Body of pancreas (tissue), 4 donors: ENCODE data around the gene PRKAA1. TPM values are rescaled to one million over a fixed set of nuclear protein-coding genes. Genes with fewer than 3 reads are reported as not detected.

Source experiments
- ATAC-seq: fragments of 150-250 bp; one replicate; pipeline ENCODE4 v1.9.1; 2016
- DNase-seq, 4 donors: peaks; one replicate each; pipeline ENCODE4 v3.0.0-alpha.2; 2019
- H3K27ac ChIP-seq, 4 donors: fragments of 200-600 bp; sonication (generic); 1 replicate in 3 of 4; 2 replicates in 1 of 4; pipeline versions ENCODE4 v1.5.1 to v1.6.1; 2016 to 2019; ENCODE audit warnings: mild to moderate bottlenecking in 1 of 4, mixed read lengths in 1 of 4, moderate library complexity in 1 of 4
- H3K27me3 ChIP-seq, 2 donors: fragments of 200-600 bp; sonication (generic); one replicate each; pipeline ENCODE4 v1.6.0; 2016; ENCODE audit warnings: mild to moderate bottlenecking in 1 of 2
- H3K36me3 ChIP-seq, 2 donors: fragments of 200-600 bp; sonication (generic); replicated peaks in 1 of 2; 2 replicates each; pipeline ENCODE4 v1.5.1; 2016; ENCODE audit warnings: low read depth in 2 of 2; ENCODE audit not compliant: insufficient read depth in 1 of 2
- H3K4me1 ChIP-seq: fragments of 200-600 bp; sonication (generic); one replicate; pipeline ENCODE4 v1.6.0; 2016
- H3K4me3 ChIP-seq, 2 donors: fragments of 200-600 bp; sonication (generic); 1 replicate in 1 of 2; 2 replicates in 1 of 2; pipeline ENCODE4 v1.5.1; 2016 to 2019
- H3K9me3 ChIP-seq, 3 donors: fragments of 200-600 bp; sonication (generic); 1 replicate in 2 of 3; 2 replicates in 1 of 3; pipeline ENCODE4 v1.5.1; 2016
- POLR2A ChIP-seq, 3 donors: fragments of 450-650 bp; IDR thresholded peaks; one replicate each; pipeline ENCODE4 v1.6.1; 2016; ENCODE audit warnings: antibody characterized with exemption in 3 of 3, mild to moderate bottlenecking in 2 of 3
- WGBS, 2 donors: methylation state at CpG; one replicate each; pipeline ENCODE4 v1.1.5; 2017; 5-methylcytosine and 5-hydroxymethylcytosine counted together
- intact Hi-C: fragments of 100-400 bp; cut with DNase I; formaldehyde crosslinking; loops from one replicate; pipeline ENCODE4 v1.15.1; 2023
- total RNA-seq, 2 donors: library from RNA; depleted of rRNA; stranded (reverse); fragments of >200 nt; gene quantifications; one replicate each; pipeline ENCODE4 v1.1.0, GENCODE V29; 2016
- TF ChIP-seq, protein P1 (sequence below), 7 experiments: fragments of 450-650 bp in 4 of 7; fragments of 200-600 bp in 3 of 7; sonication (generic) in 3 of 7; IDR thresholded peaks; one replicate each; pipeline ENCODE4 v1.5.1; 2016 to 2019; ENCODE audit warnings: antibody characterized with exemption in 7 of 7

The PRKAA1 gene
- total RNA-seq, 2 donors from 2014 or later = 53.2 to 70.9 TPM

DNA sequence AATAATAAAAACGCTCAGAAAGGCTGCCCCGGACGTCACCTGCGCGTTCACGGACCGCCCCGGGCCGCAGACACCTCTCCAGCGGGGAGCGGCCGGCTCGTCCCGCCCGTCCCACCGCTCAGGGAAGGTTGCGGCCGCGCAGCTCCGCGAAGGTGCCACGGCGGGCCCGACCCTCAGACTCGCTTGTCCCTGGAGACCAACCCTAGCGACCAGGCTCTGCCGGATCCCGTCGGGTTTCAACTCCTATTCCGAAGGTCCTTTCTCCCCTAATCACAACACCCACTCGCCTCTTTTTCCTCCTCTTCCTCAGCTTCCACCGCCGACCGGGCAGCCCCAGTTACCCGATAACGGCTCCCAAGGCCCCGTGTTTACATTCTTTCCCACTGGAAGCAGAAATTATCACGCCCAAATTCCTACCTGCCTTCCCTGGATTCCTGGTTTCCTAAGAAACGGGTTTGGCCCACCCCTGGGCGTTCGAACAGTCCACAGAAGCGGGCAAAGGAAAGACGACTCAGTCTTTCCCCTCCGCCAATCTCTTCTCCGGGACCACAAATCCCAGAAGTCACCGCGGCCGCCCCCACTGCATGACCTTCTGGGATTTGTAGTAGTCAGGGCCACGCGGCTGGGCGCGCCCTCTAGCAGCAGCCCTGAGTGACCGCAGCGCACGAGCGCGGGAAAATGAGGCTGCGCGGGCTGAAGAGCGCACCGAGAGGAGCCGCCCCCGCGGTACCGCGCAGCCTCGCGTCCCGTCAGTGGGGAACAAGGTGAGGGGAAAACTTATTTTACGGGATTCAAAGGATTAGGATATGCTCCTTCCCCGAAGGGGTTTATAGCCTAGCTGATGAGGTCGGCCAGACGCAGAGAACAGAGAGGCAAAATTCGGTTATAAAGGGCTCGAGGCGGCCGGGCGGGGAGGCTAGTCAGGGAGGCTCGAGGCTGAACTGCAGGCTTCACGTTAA is 42.5 kb downstream of the PRKAA1 start, which contains the start of gene TTC33:
Gene TTC33, minus strand, starts transcription at position 555 of the 959 bp plus-strand sequence. CDS start 8,943 bp downstream, outside the sequence.
- DNase-seq (peak; percentile 92 to 96 (median 94)), ATAC-seq (peak; percentile 97)
- Histone ChIP-seq H3K27ac (peak within 1 kb of the TSS; percentile 81 to 93 (median 86)), H3K9me3 (no peaks in the 10 kb centered on the region), H3K4me3 (peak within 1 kb of the TSS; percentile 30 to 87), H3K4me1 (peaks cover 14% of the 10 kb centered on the region), H3K36me3 (no peaks in the 10 kb centered on the region), H3K27me3 (no peaks in the 10 kb centered on the region)
- TF ChIP-seq POLR2A (IDR thresholded peaks at IDR 0.05) = peak in 2 of 3 donors; percentile 44 to 55
- TF ChIP-seq, protein P1, sequence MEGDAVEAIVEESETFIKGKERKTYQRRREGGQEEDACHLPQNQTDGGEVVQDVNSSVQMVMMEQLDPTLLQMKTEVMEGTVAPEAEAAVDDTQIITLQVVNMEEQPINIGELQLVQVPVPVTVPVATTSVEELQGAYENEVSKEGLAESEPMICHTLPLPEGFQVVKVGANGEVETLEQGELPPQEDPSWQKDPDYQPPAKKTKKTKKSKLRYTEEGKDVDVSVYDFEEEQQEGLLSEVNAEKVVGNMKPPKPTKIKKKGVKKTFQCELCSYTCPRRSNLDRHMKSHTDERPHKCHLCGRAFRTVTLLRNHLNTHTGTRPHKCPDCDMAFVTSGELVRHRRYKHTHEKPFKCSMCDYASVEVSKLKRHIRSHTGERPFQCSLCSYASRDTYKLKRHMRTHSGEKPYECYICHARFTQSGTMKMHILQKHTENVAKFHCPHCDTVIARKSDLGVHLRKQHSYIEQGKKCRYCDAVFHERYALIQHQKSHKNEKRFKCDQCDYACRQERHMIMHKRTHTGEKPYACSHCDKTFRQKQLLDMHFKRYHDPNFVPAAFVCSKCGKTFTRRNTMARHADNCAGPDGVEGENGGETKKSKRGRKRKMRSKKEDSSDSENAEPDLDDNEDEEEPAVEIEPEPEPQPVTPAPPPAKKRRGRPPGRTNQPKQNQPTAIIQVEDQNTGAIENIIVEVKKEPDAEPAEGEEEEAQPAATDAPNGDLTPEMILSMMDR (IDR thresholded peaks at IDR 0.05) = peak; percentile 40 to 82 (median 71)
- intact Hi-C loops = no loop called here
- WGBS, 2 donors = 5 to 10% methylated on average over 47 to 80 of the region's 80 CpGs

DNA sequence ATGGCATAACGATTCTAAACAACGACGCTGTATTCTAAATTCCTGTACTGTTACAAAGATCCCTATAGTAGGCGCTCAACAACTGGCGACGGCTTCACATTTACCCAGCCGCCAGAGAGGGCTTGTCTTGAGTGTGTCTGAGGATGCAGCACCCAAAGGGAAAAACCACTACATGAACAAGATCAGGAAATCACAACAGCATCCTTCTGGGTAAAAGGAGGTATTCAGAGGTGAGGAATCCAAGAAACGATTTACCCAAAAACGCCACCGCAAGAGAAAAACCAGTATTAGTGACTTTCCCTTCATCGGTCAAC is 43.1 kb downstream of the PRKAA1 start:
- peak overlapping the region; percentile 81 to 93 (median 86) for H3K27ac ChIP-seq
- DNase-seq = peak; percentile 69 to 81 (median 72)
- no peaks in the 10 kb centered on the region for H3K36me3 ChIP-seq
- H3K27me3 ChIP-seq = no peaks in the 10 kb centered on the region
- 0% methylated on average over 11 of the region's 11 CpGs for WGBS, 2 donors
- peak overlapping the region; percentile 30 to 87 for H3K4me3 ChIP-seq
- H3K4me1 ChIP-seq = peaks cover 14% of the 10 kb centered on the region
- intact Hi-C loops = no loop called here
- ATAC-seq = peak; percentile 82
- no peak for TF ChIP-seq POLR2A (IDR thresholded peaks at IDR 0.05)
- TF ChIP-seq, protein P1 (IDR thresholded peaks at IDR 0.05) = peak; percentile 38 to 67 (median 57)
- no peaks in the 10 kb centered on the region for H3K9me3 ChIP-seq

DNA sequence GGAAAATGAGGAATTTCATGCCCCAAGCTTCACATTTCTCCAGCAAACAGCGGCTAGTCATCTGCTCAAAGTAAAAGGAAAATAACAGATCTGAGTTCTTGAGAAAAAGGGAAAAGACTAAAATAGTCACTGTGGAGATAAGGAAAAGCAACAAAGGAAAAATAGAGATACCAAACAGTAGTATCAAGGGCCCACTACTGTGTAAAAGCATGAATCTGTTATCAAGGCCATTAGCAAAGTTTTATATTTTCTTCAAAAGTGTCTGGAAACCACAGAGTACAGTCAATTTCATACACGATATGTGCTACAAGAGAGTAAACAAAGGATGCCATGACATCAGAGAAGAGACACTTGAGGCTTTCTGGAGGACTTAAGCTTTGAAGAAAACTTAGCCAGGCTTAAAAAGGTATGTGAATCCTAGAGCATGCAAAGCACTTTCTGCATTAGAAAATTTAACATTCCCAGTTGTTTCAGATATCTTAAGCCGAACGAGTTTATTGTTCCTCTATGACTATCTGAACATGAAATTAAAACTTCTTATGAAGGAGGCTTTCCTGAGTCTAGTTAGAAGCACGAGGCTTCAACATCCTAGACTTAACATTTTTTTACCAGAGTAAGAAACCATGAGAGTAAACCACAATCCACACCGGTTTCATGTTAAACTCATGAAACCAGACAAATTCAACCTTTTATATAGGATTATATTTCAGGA is 43.6 kb downstream of the PRKAA1 start:
- intact Hi-C loops = no loop called here
- Histone ChIP-seq H3K36me3 (no peaks in the 10 kb centered on the region), H3K27ac (peak overlapping the region; percentile 81 to 93 (median 86)), H3K9me3 (no peaks in the 10 kb centered on the region), H3K27me3 (no peaks in the 10 kb centered on the region), H3K4me1 (peaks cover 14% of the 10 kb centered on the region), H3K4me3 (peak overlapping the region in 1 of 2 donors; percentile 87)
- peak; percentile 1 for ATAC-seq
- no peak for TF ChIP-seq POLR2A (IDR thresholded peaks at IDR 0.05)
- TF ChIP-seq, protein P1 (IDR thresholded peaks at IDR 0.05) = no peak
- no peak for DNase-seq
- WGBS, 2 donors = 6 to 8% methylated on average over 6 of the region's 6 CpGs

DNA sequence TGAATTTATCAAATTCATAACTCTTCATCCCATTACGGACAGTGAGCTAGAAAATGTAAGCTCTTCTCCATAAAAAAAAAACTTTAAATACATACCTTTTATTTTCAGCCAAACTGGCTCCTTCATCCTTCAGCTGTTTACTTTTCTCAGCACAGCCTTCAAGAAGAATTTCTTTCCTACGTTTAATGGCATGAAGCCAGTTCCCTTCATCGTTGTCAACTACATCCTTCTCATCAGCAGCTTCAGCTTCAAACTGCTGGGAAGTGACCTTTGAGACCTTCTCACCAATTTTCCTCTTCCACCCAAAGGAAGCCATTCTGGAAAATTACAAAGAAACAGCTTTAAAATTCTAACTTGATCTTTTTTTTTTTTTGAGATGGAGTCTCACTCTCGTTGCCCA is 51.5 kb downstream of the PRKAA1 start:
- Histone ChIP-seq H3K36me3 (no peaks in the 10 kb centered on the region), H3K27ac (no peak overlapping the region), H3K9me3 (no peaks in the 10 kb centered on the region), H3K4me1 (peaks cover 6% of the 10 kb centered on the region), H3K27me3 (no peaks in the 10 kb centered on the region), H3K4me3 (no peak overlapping the region)
- TF ChIP-seq POLR2A (IDR thresholded peaks at IDR 0.05) = no peak
- ATAC-seq (no peak), DNase-seq (no peak)
- intact Hi-C loops = no loop called here
- WGBS, 2 donors = 27 to 37% methylated on average over 3 to 4 of the region's 4 CpGs

DNA sequence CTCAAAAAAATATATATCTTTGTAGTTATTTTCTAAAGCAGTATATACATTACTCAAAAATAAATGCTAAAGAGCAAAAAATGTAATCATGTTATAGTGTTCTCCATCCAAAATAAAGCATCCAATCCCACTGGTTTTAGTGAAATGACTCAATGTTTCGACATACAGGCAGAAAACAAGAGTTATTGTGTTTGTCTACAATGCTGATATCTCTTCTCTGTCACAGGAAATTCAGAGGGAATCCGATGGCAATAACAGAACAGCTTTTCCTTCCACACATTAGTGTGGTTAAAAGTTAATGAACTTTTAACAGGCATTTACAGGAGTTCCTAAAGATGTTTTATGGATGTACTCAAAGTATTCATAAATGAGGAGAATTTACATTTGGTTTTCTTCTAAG is 54.4 kb downstream of the PRKAA1 start:
- no peaks in the 10 kb centered on the region for H3K9me3 ChIP-seq
- H3K4me3 ChIP-seq = no peak overlapping the region
- no peak for DNase-seq
- TF ChIP-seq, protein P1 (IDR thresholded peaks at IDR 0.05) = no peak
- TF ChIP-seq POLR2A (IDR thresholded peaks at IDR 0.05) = no peak
- H3K4me1 ChIP-seq = peaks cover 6% of the 10 kb centered on the region
- H3K27ac ChIP-seq = no peak overlapping the region
- intact Hi-C loops = no loop called here
- no peak for ATAC-seq
- 88 to 90% methylated on average over 2 of the region's 2 CpGs for WGBS, 2 donors
- H3K27me3 ChIP-seq = no peaks in the 10 kb centered on the region
- peaks cover 0 to 6% of the 10 kb centered on the region in 2 donors for H3K36me3 ChIP-seq
